Body of pancreas (tissue), 4 donors: Measurements from ENCODE around the gene CPM. TPM values are rescaled to one million over a fixed set of nuclear protein-coding genes. Genes with fewer than 3 reads are reported as not detected.

ENCODE experiments used
- ATAC-seq: fragments of 150-250 bp; one replicate; pipeline ENCODE4 v1.9.1; 2016
- DNase-seq, 4 donors: peaks; one replicate each; pipeline ENCODE4 v3.0.0-alpha.2; 2019
- H3K27ac ChIP-seq, 4 donors: fragments of 200-600 bp; sonication (generic); 1 replicate in 3 of 4; 2 replicates in 1 of 4; pipeline versions ENCODE4 v1.5.1 to v1.6.1; 2016 to 2019; ENCODE audit warnings: mild to moderate bottlenecking in 1 of 4, mixed read lengths in 1 of 4, moderate library complexity in 1 of 4
- H3K27me3 ChIP-seq, 2 donors: fragments of 200-600 bp; sonication (generic); one replicate each; pipeline ENCODE4 v1.6.0; 2016; ENCODE audit warnings: mild to moderate bottlenecking in 1 of 2
- H3K36me3 ChIP-seq, 2 donors: fragments of 200-600 bp; sonication (generic); replicated peaks in 1 of 2; 2 replicates each; pipeline ENCODE4 v1.5.1; 2016; ENCODE audit warnings: low read depth in 2 of 2; ENCODE audit not compliant: insufficient read depth in 1 of 2
- H3K4me1 ChIP-seq: fragments of 200-600 bp; sonication (generic); one replicate; pipeline ENCODE4 v1.6.0; 2016
- H3K4me3 ChIP-seq, 2 donors: fragments of 200-600 bp; sonication (generic); 1 replicate in 1 of 2; 2 replicates in 1 of 2; pipeline ENCODE4 v1.5.1; 2016 to 2019
- H3K9me3 ChIP-seq, 3 donors: fragments of 200-600 bp; sonication (generic); 1 replicate in 2 of 3; 2 replicates in 1 of 3; pipeline ENCODE4 v1.5.1; 2016
- POLR2A ChIP-seq, 3 donors: fragments of 450-650 bp; IDR thresholded peaks; one replicate each; pipeline ENCODE4 v1.6.1; 2016; ENCODE audit warnings: antibody characterized with exemption in 3 of 3, mild to moderate bottlenecking in 2 of 3
- WGBS, 2 donors: methylation state at CpG; one replicate each; pipeline ENCODE4 v1.1.5; 2017; 5-methylcytosine and 5-hydroxymethylcytosine counted together
- intact Hi-C: fragments of 100-400 bp; cut with DNase I; formaldehyde crosslinking; loops from one replicate; pipeline ENCODE4 v1.15.1; 2023
- total RNA-seq, 2 donors: library from RNA; depleted of rRNA; stranded (reverse); fragments of >200 nt; gene quantifications; one replicate each; pipeline ENCODE4 v1.1.0, GENCODE V29; 2016
- TF ChIP-seq, protein P1 (sequence below), 7 experiments: fragments of 450-650 bp in 4 of 7; fragments of 200-600 bp in 3 of 7; sonication (generic) in 3 of 7; IDR thresholded peaks; one replicate each; pipeline ENCODE4 v1.5.1; 2016 to 2019; ENCODE audit warnings: antibody characterized with exemption in 7 of 7

Gene CPM
- total RNA-seq, 2 donors from 2014 or later = 34.6 to 35.0 TPM

DNA sequence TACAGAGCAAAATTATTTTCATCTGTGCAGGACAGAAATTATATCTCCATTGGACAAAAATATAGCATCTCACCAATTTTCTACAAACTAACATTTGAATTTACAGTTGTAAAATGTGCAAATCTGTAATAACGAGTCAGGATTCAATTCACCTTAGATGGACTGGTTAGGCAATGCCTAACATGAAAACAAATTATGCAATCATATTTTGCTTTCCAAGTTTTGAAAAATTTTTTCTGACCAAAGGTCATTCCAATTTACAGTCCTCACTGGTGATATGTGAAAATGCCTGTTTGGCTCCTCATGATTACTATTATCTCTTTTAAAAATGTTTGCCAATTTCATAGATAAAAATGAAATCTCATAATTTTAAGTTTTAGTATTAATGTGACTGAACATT, 6.5 kb upstream of the CPM start:
- no peak overlapping the region for H3K4me3 ChIP-seq
- peaks cover 43% of the 10 kb centered on the region for H3K4me1 ChIP-seq
- DNase-seq = no peak
- H3K27ac ChIP-seq = no peak overlapping the region
- no peaks in the 10 kb centered on the region for H3K36me3 ChIP-seq
- ATAC-seq = peak; percentile 85
- WGBS, 2 donors = 9 to 21% methylated on average over 1 of the region's 1 CpG
- intact Hi-C loops = no loop called here
- TF ChIP-seq, protein P1, sequence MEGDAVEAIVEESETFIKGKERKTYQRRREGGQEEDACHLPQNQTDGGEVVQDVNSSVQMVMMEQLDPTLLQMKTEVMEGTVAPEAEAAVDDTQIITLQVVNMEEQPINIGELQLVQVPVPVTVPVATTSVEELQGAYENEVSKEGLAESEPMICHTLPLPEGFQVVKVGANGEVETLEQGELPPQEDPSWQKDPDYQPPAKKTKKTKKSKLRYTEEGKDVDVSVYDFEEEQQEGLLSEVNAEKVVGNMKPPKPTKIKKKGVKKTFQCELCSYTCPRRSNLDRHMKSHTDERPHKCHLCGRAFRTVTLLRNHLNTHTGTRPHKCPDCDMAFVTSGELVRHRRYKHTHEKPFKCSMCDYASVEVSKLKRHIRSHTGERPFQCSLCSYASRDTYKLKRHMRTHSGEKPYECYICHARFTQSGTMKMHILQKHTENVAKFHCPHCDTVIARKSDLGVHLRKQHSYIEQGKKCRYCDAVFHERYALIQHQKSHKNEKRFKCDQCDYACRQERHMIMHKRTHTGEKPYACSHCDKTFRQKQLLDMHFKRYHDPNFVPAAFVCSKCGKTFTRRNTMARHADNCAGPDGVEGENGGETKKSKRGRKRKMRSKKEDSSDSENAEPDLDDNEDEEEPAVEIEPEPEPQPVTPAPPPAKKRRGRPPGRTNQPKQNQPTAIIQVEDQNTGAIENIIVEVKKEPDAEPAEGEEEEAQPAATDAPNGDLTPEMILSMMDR (IDR thresholded peaks at IDR 0.05) = no peak
- no peak for TF ChIP-seq POLR2A (IDR thresholded peaks at IDR 0.05)
- no peaks in the 10 kb centered on the region for H3K9me3 ChIP-seq
- H3K27me3 ChIP-seq = no peaks in the 10 kb centered on the region

DNA sequence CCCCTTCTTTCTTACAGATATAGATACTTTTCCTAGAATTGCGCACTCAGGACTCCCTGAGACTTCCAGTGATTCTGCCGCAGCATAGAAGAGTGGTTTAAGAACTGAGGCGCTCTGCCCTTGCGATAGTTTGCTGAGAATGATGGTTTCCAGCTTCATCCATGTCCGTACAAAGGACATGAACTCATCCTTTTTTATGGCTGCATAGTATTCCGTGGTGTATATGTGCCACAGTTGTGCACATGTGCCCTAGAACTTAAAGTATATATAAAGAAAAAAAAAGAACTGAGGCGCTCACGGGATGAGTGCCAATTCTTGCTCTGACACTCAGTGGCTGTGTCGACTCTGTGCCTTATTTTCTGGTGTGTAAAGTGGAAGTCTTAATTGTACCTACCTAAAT, 1.4 kb upstream of the CPM start:
- Histone ChIP-seq H3K4me1 (peaks cover 26% of the 10 kb centered on the region), H3K4me3 (no peak overlapping the region), H3K9me3 (no peaks in the 10 kb centered on the region), H3K36me3 (no peaks in the 10 kb centered on the region), H3K27me3 (no peaks in the 10 kb centered on the region), H3K27ac (no peak overlapping the region)
- TF ChIP-seq POLR2A (IDR thresholded peaks at IDR 0.05) = no peak
- TF ChIP-seq, protein P1 (IDR thresholded peaks at IDR 0.05) = no peak
- ATAC-seq (no peak), DNase-seq (no peak)
- 93 to 95% methylated on average over 9 of the region's 9 CpGs for WGBS, 2 donors
- intact Hi-C loops = no loop called here

DNA sequence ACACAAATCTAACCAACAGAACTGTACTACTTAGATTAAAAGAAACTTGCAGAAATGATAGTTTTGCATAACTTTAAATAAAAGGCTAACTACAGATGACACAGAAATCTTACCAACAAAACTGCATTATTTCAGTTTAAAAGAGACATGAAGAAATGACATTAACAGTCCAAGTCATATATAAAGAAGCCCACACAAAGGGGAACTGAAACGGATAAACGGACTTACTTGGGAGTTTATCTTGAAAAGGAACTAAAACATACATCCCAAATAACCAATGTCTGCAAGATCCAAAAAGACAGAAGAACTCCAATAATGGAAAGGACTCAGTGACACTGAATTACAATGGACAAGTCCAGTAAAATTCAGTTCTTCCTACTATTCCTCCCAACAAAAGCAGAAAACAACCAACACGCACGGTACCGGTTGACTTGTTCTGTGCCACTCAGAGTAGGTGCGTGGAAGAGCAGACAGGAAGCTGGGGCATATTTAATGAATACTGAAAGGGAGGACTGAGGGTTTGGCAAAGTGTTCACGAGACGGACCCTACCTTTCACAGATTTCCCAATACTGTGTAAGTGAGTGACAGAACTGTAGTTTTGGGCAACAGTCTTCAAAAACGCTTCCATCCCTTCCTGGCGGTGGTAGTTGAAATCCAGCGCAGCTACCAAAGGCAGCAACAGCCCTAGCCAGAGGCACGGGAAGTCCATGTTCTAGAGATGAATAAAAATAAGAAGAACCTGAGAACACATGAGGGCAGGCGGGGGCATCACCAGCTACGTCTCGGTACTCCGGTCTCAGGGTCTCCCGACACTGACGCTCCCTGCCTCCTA, 627 bp downstream of the CPM start:
- DNase-seq = peak in 3 of 4 donors; percentile 16 to 27 (median 17)
- H3K36me3 ChIP-seq = no peaks in the 10 kb centered on the region

DNA sequence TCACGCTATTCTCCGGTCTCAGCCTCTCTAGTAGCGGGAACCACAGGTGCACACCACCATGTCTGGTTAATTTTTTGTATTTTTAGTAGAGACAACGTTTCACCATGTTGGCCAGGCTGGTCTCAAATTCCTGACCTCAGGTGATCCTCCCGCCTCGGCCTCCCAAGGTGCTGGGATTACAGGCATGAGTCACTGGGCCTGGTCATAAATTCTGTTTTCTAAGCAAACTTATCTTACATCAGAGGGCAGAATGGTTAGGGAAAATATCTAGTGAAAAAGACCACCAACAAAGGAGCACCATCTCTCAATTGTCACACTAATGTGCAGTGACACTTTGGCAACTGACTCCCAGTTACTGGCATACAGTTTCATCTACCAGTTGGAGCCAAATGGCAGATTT, 2.8 kb downstream of the CPM start:
- WGBS, 2 donors = 85 to 89% methylated on average over 6 of the region's 6 CpGs
- H3K4me1 ChIP-seq = peaks cover 9% of the 10 kb centered on the region
- intact Hi-C loops = no loop called here
- no peak overlapping the region for H3K4me3 ChIP-seq
- ATAC-seq = no peak
- TF ChIP-seq POLR2A (IDR thresholded peaks at IDR 0.05) = no peak
- H3K27me3 ChIP-seq = no peaks in the 10 kb centered on the region
- no peak for DNase-seq
- H3K9me3 ChIP-seq = no peaks in the 10 kb centered on the region
- H3K27ac ChIP-seq = no peak overlapping the region
- H3K36me3 ChIP-seq = no peaks in the 10 kb centered on the region

More for the DNA sequence above, 627 bp downstream of the CPM start:
- peaks cover 15% of the 10 kb centered on the region for H3K4me1 ChIP-seq
- 2% methylated on average over 18 of the region's 18 CpGs for WGBS, 2 donors
- H3K27me3 ChIP-seq = no peaks in the 10 kb centered on the region
- H3K9me3 ChIP-seq = no peaks in the 10 kb centered on the region
- TF ChIP-seq, protein P1 (IDR thresholded peaks at IDR 0.05) = no peak
- no peak for TF ChIP-seq POLR2A (IDR thresholded peaks at IDR 0.05)
- ATAC-seq = peak; percentile 52
- intact Hi-C loops = no loop called here
- peak overlapping the region; percentile 9 to 74 (median 43) for H3K27ac ChIP-seq
- peak overlapping the region; percentile 6 to 45 for H3K4me3 ChIP-seq

DNA sequence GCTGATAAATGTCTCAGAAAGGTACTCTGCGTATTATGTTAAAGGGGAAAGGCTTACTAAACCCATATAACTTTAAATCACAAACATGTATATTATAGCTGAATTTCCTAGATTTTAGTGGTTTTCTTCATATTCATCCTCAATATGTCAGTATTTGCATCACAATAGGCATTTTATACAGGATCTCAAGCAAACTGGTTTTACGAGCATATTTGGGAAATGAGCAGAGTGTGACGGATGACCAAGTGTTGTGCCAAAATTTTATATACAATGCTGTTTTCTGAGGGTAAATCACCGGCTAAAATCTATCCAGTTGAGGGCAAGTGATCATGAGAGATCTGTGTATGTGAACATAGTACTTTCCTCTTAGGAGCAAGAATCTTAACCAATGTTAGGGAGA, 8.4 kb downstream of the CPM start:
- peaks cover 11% of the 10 kb centered on the region for H3K4me1 ChIP-seq
- no peak overlapping the region for H3K4me3 ChIP-seq
- no peak for DNase-seq
- no peak for ATAC-seq
- no peaks in the 10 kb centered on the region for H3K9me3 ChIP-seq
- intact Hi-C loops = no loop called here
- H3K27me3 ChIP-seq = no peaks in the 10 kb centered on the region
- no peak overlapping the region for H3K27ac ChIP-seq
- WGBS, 2 donors = 89 to 96% methylated on average over 4 of the region's 4 CpGs
- TF ChIP-seq, protein P1 (IDR thresholded peaks at IDR 0.05) = no peak
- no peak for TF ChIP-seq POLR2A (IDR thresholded peaks at IDR 0.05)
- H3K36me3 ChIP-seq = no peaks in the 10 kb centered on the region
